ENCODE data around the gene GRIP2. TPM values are rescaled to one million over a fixed set of nuclear protein-coding genes. Genes with fewer than 3 reads are reported as not detected.

GRIP2 gene
- total RNA-seq, 1 donor from 2014 or later, result 3.3 TPM

- Histone ChIP-seq H3K27ac (ENCODE audit: low read depth, low read length) (no peak overlapping the region), H3K9ac (ENCODE audit: low read length) (no peak overlapping the region), H4K20me1 (ENCODE audit: insufficient read depth, low read length) (no peaks in the 10 kb centered on the region), H3K27me3 (ENCODE audit: insufficient read depth, low read length) (peaks cover 29% of the 10 kb centered on the region), H3K79me2 (ENCODE audit: insufficient read depth, low read length) (no peaks in the 10 kb centered on the region), H3K4me2 (ENCODE audit: low read length) (no peak overlapping the region), H2AFZ (ENCODE audit: low read depth, low read length) (no peak overlapping the region), H3K9me3 (ENCODE audit: insufficient read depth, low read depth, low read length) (no peaks in the 10 kb centered on the region), H3K36me3 (ENCODE audit: insufficient read depth, low read length) (no peaks in the 10 kb centered on the region), H3K4me1 (ENCODE audit: insufficient read depth, low read length) (peaks cover 3% of the 10 kb centered on the region), H3K4me3 (ENCODE audit: insufficient read depth, low read depth, low read length) (no peak overlapping the region)
- Mint-ChIP-seq H3K27me3 (ENCODE audit: low read depth, unreplicated experiment) (peaks cover 71% of the 10 kb centered on the region), H3K27ac (ENCODE audit: unreplicated experiment) (no peak overlapping the region), H3K9me3 (ENCODE audit: unreplicated experiment) (no peaks in the 10 kb centered on the region), H3K4me3 (ENCODE audit: unreplicated experiment) (no peak overlapping the region), H3K36me3 (ENCODE audit: low read depth, unreplicated experiment) (no peaks in the 10 kb centered on the region), H3K4me1 (ENCODE audit: low read depth, unreplicated experiment) (no peaks in the 10 kb centered on the region)
- FAIRE-seq (no peak), DNase-seq (ENCODE audit: low read depth) (no peak)
- TF ChIP-seq EZH2 (IDR thresholded peaks at IDR 0.05; ENCODE audit: insufficient read depth, low read length), result no peak
- no peak for TF ChIP-seq CTCF (IDR thresholded peaks at IDR 0.05; ENCODE audit: insufficient read depth, low read depth, low read length)
Measured at GRCh38 chr3:14544282-14545250, 4.4 kb upstream of the GRIP2 start.

GRCh38 chr3:14543446-14543845, 3.3 kb upstream of the GRIP2 start:
- Mint-ChIP-seq H3K27ac (ENCODE audit: unreplicated experiment) (no peak overlapping the region), H3K4me3 (ENCODE audit: unreplicated experiment) (no peak overlapping the region), H3K27me3 (ENCODE audit: low read depth, unreplicated experiment) (peaks cover 64% of the 10 kb centered on the region), H3K4me1 (ENCODE audit: low read depth, unreplicated experiment) (no peaks in the 10 kb centered on the region), H3K36me3 (ENCODE audit: low read depth, unreplicated experiment) (no peaks in the 10 kb centered on the region), H3K9me3 (ENCODE audit: unreplicated experiment) (no peaks in the 10 kb centered on the region)
- Histone ChIP-seq H3K36me3 (ENCODE audit: insufficient read depth, low read length) (no peaks in the 10 kb centered on the region), H2AFZ (ENCODE audit: low read depth, low read length) (no peak overlapping the region), H3K79me2 (ENCODE audit: insufficient read depth, low read length) (no peaks in the 10 kb centered on the region), H3K4me3 (ENCODE audit: insufficient read depth, low read depth, low read length) (no peak overlapping the region), H3K27me3 (ENCODE audit: insufficient read depth, low read length) (peaks cover 21% of the 10 kb centered on the region), H3K9me3 (ENCODE audit: insufficient read depth, low read depth, low read length) (no peaks in the 10 kb centered on the region), H3K4me1 (ENCODE audit: insufficient read depth, low read length) (peaks cover 3% of the 10 kb centered on the region), H3K27ac (ENCODE audit: low read depth, low read length) (no peak overlapping the region), H3K9ac (ENCODE audit: low read length) (no peak overlapping the region), H4K20me1 (ENCODE audit: insufficient read depth, low read length) (no peaks in the 10 kb centered on the region), H3K4me2 (ENCODE audit: low read length) (no peak overlapping the region)
- TF ChIP-seq CTCF (IDR thresholded peaks at IDR 0.05; ENCODE audit: insufficient read depth, low read depth, low read length) (no peak), EZH2 (IDR thresholded peaks at IDR 0.05; ENCODE audit: insufficient read depth, low read length) (no peak)
- DNase-seq (ENCODE audit: low read depth) (no peak), FAIRE-seq (no peak)

- H3K36me3 Mint-ChIP-seq (ENCODE audit: low read depth, unreplicated experiment), result no peaks in the 10 kb centered on the region
- Histone ChIP-seq H3K36me3 (ENCODE audit: insufficient read depth, low read length) (no peaks in the 10 kb centered on the region), H3K4me3 (ENCODE audit: insufficient read depth, low read depth, low read length) (no peak overlapping the region), H2AFZ (ENCODE audit: low read depth, low read length) (no peak overlapping the region), H3K4me1 (ENCODE audit: insufficient read depth, low read length) (no peaks in the 10 kb centered on the region), H3K27ac (ENCODE audit: low read depth, low read length) (no peak overlapping the region), H3K79me2 (ENCODE audit: insufficient read depth, low read length) (no peaks in the 10 kb centered on the region), H3K4me2 (ENCODE audit: low read length) (no peak overlapping the region), H4K20me1 (ENCODE audit: insufficient read depth, low read length) (no peaks in the 10 kb centered on the region), H3K27me3 (ENCODE audit: insufficient read depth, low read length) (peaks cover 15% of the 10 kb centered on the region), H3K9ac (ENCODE audit: low read length) (no peak overlapping the region), H3K9me3 (ENCODE audit: insufficient read depth, low read depth, low read length) (no peaks in the 10 kb centered on the region)
- TF ChIP-seq EZH2 (IDR thresholded peaks at IDR 0.05; ENCODE audit: insufficient read depth, low read length) (no peak), CTCF (IDR thresholded peaks at IDR 0.05; ENCODE audit: insufficient read depth, low read depth, low read length) (no peak)
- no peak for FAIRE-seq
- DNase-seq (ENCODE audit: low read depth), result no peak
- H3K27ac Mint-ChIP-seq (ENCODE audit: unreplicated experiment), result no peak overlapping the region
- peaks cover 59% of the 10 kb centered on the region for H3K27me3 Mint-ChIP-seq (ENCODE audit: low read depth, unreplicated experiment)
- H3K4me3 Mint-ChIP-seq (ENCODE audit: unreplicated experiment), result no peak overlapping the region
- no peaks in the 10 kb centered on the region for H3K4me1 Mint-ChIP-seq (ENCODE audit: low read depth, unreplicated experiment)
- no peaks in the 10 kb centered on the region for H3K9me3 Mint-ChIP-seq (ENCODE audit: unreplicated experiment)
Measured at GRCh38 chr3:14542656-14543055, 2.5 kb upstream of the GRIP2 start.

Data from astrocyte (in vitro differentiated cells and primary cell).